Right atrium auricular region (tissue), 2 donors: Measurements from ENCODE around the gene CYP8B1. TPM values are rescaled to one million over a fixed set of nuclear protein-coding genes. Genes with fewer than 3 reads are reported as not detected.
A peak's percentile ranks its signal among the peaks of the same experiment; 100 is the strongest.

Source experiments
- DNase-seq: peaks from one replicate; pipeline ENCODE4 v3.0.0-alpha.2; 2019; ENCODE audit warnings: low spot score
- H3K27ac ChIP-seq, 2 donors: fragments of 200-600 bp; sonication (generic); 1 replicate in 1 of 2; 2 replicates in 1 of 2; pipeline ENCODE4 v1.5.1; 2016 to 2019
- H3K27me3 ChIP-seq, 2 donors: fragments of 200-600 bp; sonication (generic); one replicate each; pipeline versions ENCODE4 v1.5.1 to v1.6.0; 2017 to 2019
- H3K36me3 ChIP-seq: fragments of 200-600 bp; sonication (generic); one replicate; pipeline ENCODE4 v1.5.1; 2016
- H3K4me1 ChIP-seq, 2 donors: fragments of 200-600 bp; sonication (generic); one replicate each; pipeline versions ENCODE4 v1.5.1 to v1.6.0; 2017 to 2019
- H3K4me3 ChIP-seq, 2 donors: fragments of 200-600 bp; sonication (generic); 1 replicate in 1 of 2; 2 replicates in 1 of 2; pipeline ENCODE4 v1.5.1; 2017 to 2019; ENCODE audit warnings: mild to moderate bottlenecking in 1 of 2, moderate library complexity in 1 of 2
- H3K9me3 ChIP-seq, 2 donors: fragments of 200-600 bp; sonication (generic); one replicate each; pipeline ENCODE4 v1.5.1; 2019
- CTCF ChIP-seq, 2 donors: fragments of 200-600 bp; sonication (generic); IDR thresholded peaks; one replicate each; pipeline ENCODE4 v1.5.1; 2019; ENCODE audit warnings: antibody characterized with exemption in 2 of 2
- total RNA-seq, 2 donors: library from RNA; depleted of rRNA; stranded (reverse); fragments of >200 nt; gene quantifications; one replicate each; pipeline ENCODE4 v1.1.0, GENCODE V29; 2016

Gene CYP8B1
- total RNA-seq, 2 donors from 2014 or later = not detected

- H3K9me3 ChIP-seq = no peaks in the 10 kb centered on the region
- peak; percentile 54 to 85 for TF ChIP-seq CTCF (IDR thresholded peaks at IDR 0.05)
- H3K36me3 ChIP-seq = no peaks in the 10 kb centered on the region
- peaks cover 0 to 4% of the 10 kb centered on the region in 2 donors for H3K4me1 ChIP-seq
- peak; percentile 86 for DNase-seq
- no peak overlapping the region for H3K27ac ChIP-seq
- no peaks in the 10 kb centered on the region for H3K27me3 ChIP-seq
- no peak overlapping the region for H3K4me3 ChIP-seq
Observed at GRCh38 chr3:42831321-42831713, 44.4 kb downstream of the CYP8B1 start.

GRCh38 chr3:42830437-42831320, 45.0 kb downstream of the CYP8B1 start:
- Histone ChIP-seq H3K9me3 (no peaks in the 10 kb centered on the region), H3K4me1 (peaks cover 0 to 4% of the 10 kb centered on the region in 2 donors)

GRCh38 chr3:42829628-42830436, 45.8 kb downstream of the CYP8B1 start:
- Histone ChIP-seq H3K27ac (no peak overlapping the region), H3K36me3 (no peaks in the 10 kb centered on the region), H3K4me1 (peaks cover 0 to 4% of the 10 kb centered on the region in 2 donors), H3K27me3 (no peaks in the 10 kb centered on the region), H3K4me3 (no peak overlapping the region), H3K9me3 (no peaks in the 10 kb centered on the region)
- no peak for DNase-seq
- TF ChIP-seq CTCF (IDR thresholded peaks at IDR 0.05) = no peak

More at GRCh38 chr3:42830437-42831320, 45.0 kb downstream of the CYP8B1 start:
- no peak for DNase-seq
- peak in 1 of 2 donors; percentile 53 for TF ChIP-seq CTCF (IDR thresholded peaks at IDR 0.05)
- H3K4me3 ChIP-seq = no peak overlapping the region
- no peaks in the 10 kb centered on the region for H3K36me3 ChIP-seq
- no peaks in the 10 kb centered on the region for H3K27me3 ChIP-seq
- H3K27ac ChIP-seq = no peak overlapping the region

- H3K9me3 ChIP-seq = no peaks in the 10 kb centered on the region
- TF ChIP-seq CTCF (IDR thresholded peaks at IDR 0.05) = no peak
- H3K27ac ChIP-seq = no peak overlapping the region
- H3K4me3 ChIP-seq = no peak overlapping the region
- peaks cover 0 to 4% of the 10 kb centered on the region in 2 donors for H3K4me1 ChIP-seq
- no peak for DNase-seq
- no peaks in the 10 kb centered on the region for H3K36me3 ChIP-seq
- H3K27me3 ChIP-seq = no peaks in the 10 kb centered on the region
Observed at GRCh38 chr3:42829083-42829627, 46.5 kb downstream of the CYP8B1 start.

- Histone ChIP-seq H3K4me1 (peaks cover 0 to 4% of the 10 kb centered on the region in 2 donors), H3K4me3 (no peak overlapping the region), H3K27ac (no peak overlapping the region), H3K36me3 (no peaks in the 10 kb centered on the region), H3K27me3 (no peaks in the 10 kb centered on the region), H3K9me3 (no peaks in the 10 kb centered on the region)
- no peak for TF ChIP-seq CTCF (IDR thresholded peaks at IDR 0.05)
- DNase-seq = no peak
Observed at GRCh38 chr3:42827654-42828053, 48.0 kb downstream of the CYP8B1 start.
